ENCODE measurements around the gene CREB3. TPM values are rescaled to one million over a fixed set of nuclear protein-coding genes. Genes with fewer than 3 reads are reported as not detected.

The CREB3 gene
- polyA plus RNA-seq, 3 donors, result 17.4 to 38.7 (median 32.2) TPM

DNA sequence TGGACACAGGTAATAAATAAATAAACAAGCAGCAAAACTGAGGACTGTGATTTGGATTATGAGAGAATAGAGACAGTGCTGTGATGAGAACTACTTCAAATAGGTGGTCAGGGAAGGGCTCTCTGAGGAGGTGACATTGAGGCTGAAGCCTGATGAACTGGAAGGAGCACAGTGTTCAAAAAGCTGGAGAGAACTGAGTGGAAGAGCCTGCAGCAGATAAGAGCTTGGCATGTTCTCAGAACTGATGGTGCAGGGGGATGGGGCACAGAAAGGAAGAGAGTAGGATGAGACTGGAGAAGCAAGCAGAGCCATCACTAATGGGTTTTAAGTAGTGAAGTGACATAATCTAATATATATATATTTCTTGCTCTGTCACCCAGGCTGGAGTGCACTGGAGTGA lies 31.5 kb upstream of the CREB3 start:
- Histone ChIP-seq H3K27me3 (ENCODE audit: control insufficient read depth in 2 of 2, insufficient read depth in 2 of 2, low read length in 2 of 2) (no peaks in the 10 kb centered on the region), H3K4me3 (replicated peaks in 1 of 3; ENCODE audit: low read depth in 2 of 3, low read length in 3 of 3) (no peak overlapping the region), H3K9me3 (replicated peaks in 1 of 2; ENCODE audit: control insufficient read depth in 1 of 2, insufficient read depth in 1 of 2, low read length in 2 of 2) (no peaks in the 10 kb centered on the region), H2AFZ (ENCODE audit: insufficient read depth, low read depth, low read length, poor library complexity, severe bottlenecking) (no peak overlapping the region), H3K36me3 (replicated peaks in 1 of 2; ENCODE audit: control insufficient read depth in 1 of 2, insufficient read depth in 2 of 2, low read length in 2 of 2) (peaks cover 98 to 100% of the 10 kb centered on the region in 2 donors), H3K4me1 (ENCODE audit: control insufficient read depth in 1 of 2, insufficient read depth in 2 of 2, low read length in 2 of 2) (no peaks in the 10 kb centered on the region), H3K27ac (ENCODE audit: low read depth in 1 of 2, low read length in 2 of 2) (no peak overlapping the region), H4K20me1 (ENCODE audit: insufficient read depth, low read length) (peaks cover 100% of the 10 kb centered on the region), H3K4me2 (replicated peaks; ENCODE audit: extremely low read depth, low read length, poor library complexity, severe bottlenecking) (no peak overlapping the region), H3K9ac (ENCODE audit: insufficient read depth, low read length, poor library complexity, severe bottlenecking) (no peak overlapping the region), H3K79me2 (ENCODE audit: insufficient read depth, low read length) (no peaks in the 10 kb centered on the region)
- no peak overlapping the region for H3K4me3 Mint-ChIP-seq
- no peaks in the 10 kb centered on the region for H3K27me3 Mint-ChIP-seq (ENCODE audit: low read depth in 3 of 3)
- H3K9me3 Mint-ChIP-seq, result peaks cover 0 to 2% (median 0%) of the 10 kb centered on the region in 7 donors
- TF ChIP-seq, protein P1, sequence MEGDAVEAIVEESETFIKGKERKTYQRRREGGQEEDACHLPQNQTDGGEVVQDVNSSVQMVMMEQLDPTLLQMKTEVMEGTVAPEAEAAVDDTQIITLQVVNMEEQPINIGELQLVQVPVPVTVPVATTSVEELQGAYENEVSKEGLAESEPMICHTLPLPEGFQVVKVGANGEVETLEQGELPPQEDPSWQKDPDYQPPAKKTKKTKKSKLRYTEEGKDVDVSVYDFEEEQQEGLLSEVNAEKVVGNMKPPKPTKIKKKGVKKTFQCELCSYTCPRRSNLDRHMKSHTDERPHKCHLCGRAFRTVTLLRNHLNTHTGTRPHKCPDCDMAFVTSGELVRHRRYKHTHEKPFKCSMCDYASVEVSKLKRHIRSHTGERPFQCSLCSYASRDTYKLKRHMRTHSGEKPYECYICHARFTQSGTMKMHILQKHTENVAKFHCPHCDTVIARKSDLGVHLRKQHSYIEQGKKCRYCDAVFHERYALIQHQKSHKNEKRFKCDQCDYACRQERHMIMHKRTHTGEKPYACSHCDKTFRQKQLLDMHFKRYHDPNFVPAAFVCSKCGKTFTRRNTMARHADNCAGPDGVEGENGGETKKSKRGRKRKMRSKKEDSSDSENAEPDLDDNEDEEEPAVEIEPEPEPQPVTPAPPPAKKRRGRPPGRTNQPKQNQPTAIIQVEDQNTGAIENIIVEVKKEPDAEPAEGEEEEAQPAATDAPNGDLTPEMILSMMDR (IDR thresholded peaks at IDR 0.05), result no peak
- no peak for DNase-seq
- no peaks in the 10 kb centered on the region for H3K4me1 Mint-ChIP-seq
- intact Hi-C loops (cut with micrococcal nuclease), result no loop called here
- H3K27ac Mint-ChIP-seq, result no peak overlapping the region
- peaks cover 0 to 33% of the 10 kb centered on the region in 2 donors for H3K36me3 Mint-ChIP-seq

DNA sequence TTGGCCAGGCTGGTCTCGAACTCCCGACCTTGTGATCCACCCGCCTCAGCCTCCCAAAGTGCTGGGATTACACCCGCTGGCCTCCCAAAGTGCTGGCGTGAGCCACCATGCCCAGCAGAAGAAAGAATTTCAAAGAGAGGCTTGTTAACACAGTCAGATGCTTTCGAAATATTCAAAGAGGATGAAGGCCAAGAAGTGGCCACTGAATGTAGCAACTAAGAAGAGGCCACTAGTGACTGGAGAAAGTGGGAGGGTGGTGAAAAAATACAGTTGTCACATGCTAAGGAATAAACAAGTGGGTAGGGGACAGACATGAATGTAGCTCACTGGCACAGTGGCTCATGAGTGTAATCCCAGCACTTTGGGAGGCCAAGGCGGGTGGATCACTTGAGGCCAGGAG lies 29.8 kb upstream of the CREB3 start:
- Histone ChIP-seq H4K20me1 (ENCODE audit: insufficient read depth, low read length) (peaks cover 100% of the 10 kb centered on the region), H3K9ac (ENCODE audit: insufficient read depth, low read length, poor library complexity, severe bottlenecking) (no peak overlapping the region), H3K4me1 (ENCODE audit: control insufficient read depth in 1 of 2, insufficient read depth in 2 of 2, low read length in 2 of 2) (no peaks in the 10 kb centered on the region), H3K79me2 (ENCODE audit: insufficient read depth, low read length) (no peaks in the 10 kb centered on the region), H3K27me3 (ENCODE audit: control insufficient read depth in 2 of 2, insufficient read depth in 2 of 2, low read length in 2 of 2) (no peaks in the 10 kb centered on the region), H3K27ac (ENCODE audit: low read depth in 1 of 2, low read length in 2 of 2) (peak overlapping the region in 1 of 2 donors; percentile 26), H3K36me3 (replicated peaks in 1 of 2; ENCODE audit: control insufficient read depth in 1 of 2, insufficient read depth in 2 of 2, low read length in 2 of 2) (peaks cover 98 to 100% of the 10 kb centered on the region in 2 donors), H3K4me2 (replicated peaks; ENCODE audit: extremely low read depth, low read length, poor library complexity, severe bottlenecking) (no peak overlapping the region), H3K9me3 (replicated peaks in 1 of 2; ENCODE audit: control insufficient read depth in 1 of 2, insufficient read depth in 1 of 2, low read length in 2 of 2) (no peaks in the 10 kb centered on the region), H3K4me3 (replicated peaks in 1 of 3; ENCODE audit: low read depth in 2 of 3, low read length in 3 of 3) (no peak overlapping the region), H2AFZ (ENCODE audit: insufficient read depth, low read depth, low read length, poor library complexity, severe bottlenecking) (no peak overlapping the region)
- no peaks in the 10 kb centered on the region for H3K4me1 Mint-ChIP-seq
- peaks cover 0 to 51% of the 10 kb centered on the region in 2 donors for H3K36me3 Mint-ChIP-seq
- 100% methylated on average over 6 of the region's 7 CpGs for WGBS (ENCODE audit: insufficient coverage)
- DNase-seq, result no peak
- H3K9me3 Mint-ChIP-seq, result peaks cover 0 to 2% (median 0%) of the 10 kb centered on the region in 7 donors
- H3K27ac Mint-ChIP-seq, result peak overlapping the region in 3 of 7 donors; percentile 14 to 37 (median 18)
- intact Hi-C loops (cut with micrococcal nuclease), result no loop called here
- TF ChIP-seq, protein P1 (IDR thresholded peaks at IDR 0.05), result no peak
- no peaks in the 10 kb centered on the region for H3K27me3 Mint-ChIP-seq (ENCODE audit: low read depth in 3 of 3)
- no peak overlapping the region for H3K4me3 Mint-ChIP-seq
